Adrenal gland (tissue), 5 donors: ENCODE data around the gene UHMK1.

ENCODE experiments used
- POLR2A ChIP-seq, 2 donors: fragments of 450-650 bp; IDR thresholded peaks; one replicate each; pipeline ENCODE4 v1.6.1; 2017; ENCODE audit warnings: antibody characterized with exemption in 2 of 2, mild to moderate bottlenecking in 2 of 2, moderate library complexity in 1 of 2
- TF ChIP-seq, protein P1 (sequence below), 6 experiments: fragments of 450-650 bp in 4 of 6; fragments of 200-600 bp in 2 of 6; sonication (generic) in 1 of 6; IDR thresholded peaks; 1 replicate in 5 of 6; 2 replicates in 1 of 6; pipeline versions ENCODE4 v1.5.1 to v1.8.0; 2016 to 2021; ENCODE audit warnings: antibody characterized with exemption in 6 of 6, mild to moderate bottlenecking in 2 of 6, moderate library complexity in 1 of 6
- donor health status: DM: no; HTN: no; CAD: no.

DNA sequence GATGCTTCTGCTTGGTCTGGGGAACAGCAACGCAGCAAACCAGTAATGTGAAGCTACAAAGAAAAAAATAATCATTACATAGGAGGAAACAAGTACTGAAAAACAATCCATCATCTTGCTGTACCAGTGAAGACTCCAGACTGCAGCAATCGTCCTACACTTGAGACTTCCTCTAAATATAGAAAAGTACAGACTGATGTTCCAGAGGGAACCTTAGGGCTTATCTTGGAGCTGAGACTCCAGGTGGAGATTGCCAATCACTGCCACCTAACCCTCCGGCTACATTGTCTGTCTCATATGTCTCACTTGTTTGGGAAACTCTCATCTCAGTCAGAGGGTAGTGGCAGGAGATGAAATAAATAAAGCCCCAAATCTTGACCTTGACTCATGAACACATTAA, 9.4 kb upstream of the UHMK1 start:
- TF ChIP-seq, protein P1, sequence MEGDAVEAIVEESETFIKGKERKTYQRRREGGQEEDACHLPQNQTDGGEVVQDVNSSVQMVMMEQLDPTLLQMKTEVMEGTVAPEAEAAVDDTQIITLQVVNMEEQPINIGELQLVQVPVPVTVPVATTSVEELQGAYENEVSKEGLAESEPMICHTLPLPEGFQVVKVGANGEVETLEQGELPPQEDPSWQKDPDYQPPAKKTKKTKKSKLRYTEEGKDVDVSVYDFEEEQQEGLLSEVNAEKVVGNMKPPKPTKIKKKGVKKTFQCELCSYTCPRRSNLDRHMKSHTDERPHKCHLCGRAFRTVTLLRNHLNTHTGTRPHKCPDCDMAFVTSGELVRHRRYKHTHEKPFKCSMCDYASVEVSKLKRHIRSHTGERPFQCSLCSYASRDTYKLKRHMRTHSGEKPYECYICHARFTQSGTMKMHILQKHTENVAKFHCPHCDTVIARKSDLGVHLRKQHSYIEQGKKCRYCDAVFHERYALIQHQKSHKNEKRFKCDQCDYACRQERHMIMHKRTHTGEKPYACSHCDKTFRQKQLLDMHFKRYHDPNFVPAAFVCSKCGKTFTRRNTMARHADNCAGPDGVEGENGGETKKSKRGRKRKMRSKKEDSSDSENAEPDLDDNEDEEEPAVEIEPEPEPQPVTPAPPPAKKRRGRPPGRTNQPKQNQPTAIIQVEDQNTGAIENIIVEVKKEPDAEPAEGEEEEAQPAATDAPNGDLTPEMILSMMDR (IDR thresholded peaks at IDR 0.05) = no peak
- no peak for TF ChIP-seq POLR2A (IDR thresholded peaks at IDR 0.05)
